GM12874 (cell line): ENCODE results near the gene ZNF689.

Source experiments
- TF ChIP-seq, protein P1 (sequence below): IDR thresholded peaks from 2 replicates; pipeline ENCODE4 v1.5.1; 2011; ENCODE audit warnings: low read depth, mild to moderate bottlenecking, control low read depth, low read length, moderate library complexity; ENCODE audit not compliant: insufficient read depth

Gene ZNF689

DNA sequence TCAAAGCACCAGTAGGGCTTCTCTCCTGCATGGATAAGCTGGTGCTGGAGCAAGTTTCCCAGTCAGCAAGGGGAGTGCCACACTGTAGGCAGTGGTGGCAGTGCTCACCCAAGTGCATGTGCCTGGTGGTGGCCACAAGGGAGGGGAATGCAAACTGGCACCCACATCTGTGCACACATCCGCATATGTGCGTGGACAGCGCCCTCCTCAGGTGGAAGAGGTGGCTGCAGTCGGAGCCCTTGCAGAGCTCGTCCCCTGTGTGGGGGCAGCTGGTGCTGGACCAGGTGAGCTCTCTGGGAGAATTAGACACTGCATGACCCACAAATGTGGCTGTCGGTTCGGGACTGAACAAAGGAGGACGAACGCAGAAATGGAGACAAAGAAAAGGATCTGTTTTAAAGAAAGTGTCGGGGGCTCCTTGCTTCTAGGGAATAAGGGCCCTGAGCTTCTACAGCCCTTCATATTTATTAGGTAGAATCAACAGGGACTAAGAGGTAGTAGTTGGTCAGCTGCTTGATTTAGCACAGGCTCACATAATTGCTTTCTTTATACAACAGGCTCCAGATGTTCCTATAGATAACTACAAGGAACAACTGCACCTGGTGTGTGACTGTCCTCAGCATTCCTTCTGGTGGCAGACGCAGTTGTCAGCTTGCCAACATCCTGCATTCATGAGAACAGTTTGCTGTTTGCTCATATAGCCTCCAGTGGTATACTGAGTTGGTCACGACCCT lies 5.3 kb upstream of the ZNF689 start:
- TF ChIP-seq, protein P1, sequence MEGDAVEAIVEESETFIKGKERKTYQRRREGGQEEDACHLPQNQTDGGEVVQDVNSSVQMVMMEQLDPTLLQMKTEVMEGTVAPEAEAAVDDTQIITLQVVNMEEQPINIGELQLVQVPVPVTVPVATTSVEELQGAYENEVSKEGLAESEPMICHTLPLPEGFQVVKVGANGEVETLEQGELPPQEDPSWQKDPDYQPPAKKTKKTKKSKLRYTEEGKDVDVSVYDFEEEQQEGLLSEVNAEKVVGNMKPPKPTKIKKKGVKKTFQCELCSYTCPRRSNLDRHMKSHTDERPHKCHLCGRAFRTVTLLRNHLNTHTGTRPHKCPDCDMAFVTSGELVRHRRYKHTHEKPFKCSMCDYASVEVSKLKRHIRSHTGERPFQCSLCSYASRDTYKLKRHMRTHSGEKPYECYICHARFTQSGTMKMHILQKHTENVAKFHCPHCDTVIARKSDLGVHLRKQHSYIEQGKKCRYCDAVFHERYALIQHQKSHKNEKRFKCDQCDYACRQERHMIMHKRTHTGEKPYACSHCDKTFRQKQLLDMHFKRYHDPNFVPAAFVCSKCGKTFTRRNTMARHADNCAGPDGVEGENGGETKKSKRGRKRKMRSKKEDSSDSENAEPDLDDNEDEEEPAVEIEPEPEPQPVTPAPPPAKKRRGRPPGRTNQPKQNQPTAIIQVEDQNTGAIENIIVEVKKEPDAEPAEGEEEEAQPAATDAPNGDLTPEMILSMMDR = peak; percentile 84

GRCh38 chr16:30609002-30609925 lies 925 bp downstream of the ZNF689 start:
- TF ChIP-seq, protein P1 = no peak

- TF ChIP-seq, protein P1 = no peak
These were observed 4.2 kb downstream of the ZNF689 start for GRCh38 chr16:30606004-30606403.

DNA sequence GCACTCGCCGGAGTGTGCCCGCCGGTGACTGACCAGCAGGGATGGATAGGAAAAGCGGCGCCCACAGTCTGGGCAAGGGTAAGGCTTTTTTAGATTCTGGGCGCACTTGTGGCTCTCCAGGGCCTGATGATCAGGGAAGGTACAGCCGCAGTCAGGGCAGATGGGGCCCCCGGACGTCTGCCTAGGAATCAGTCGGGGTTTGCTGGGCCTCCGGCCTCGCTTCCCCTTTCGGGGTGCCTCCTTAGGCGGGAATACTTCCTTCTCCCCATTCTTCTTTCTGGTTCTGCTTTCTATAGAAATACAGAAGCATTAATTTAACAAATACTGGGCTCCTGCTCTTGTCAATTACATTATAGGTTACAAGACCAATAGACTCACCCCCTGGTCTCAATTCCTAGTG lies 5.0 kb downstream of the ZNF689 start:
- TF ChIP-seq, protein P1 = no peak

- TF ChIP-seq, protein P1 = no peak
These were observed 5.8 kb downstream of the ZNF689 start for GRCh38 chr16:30604316-30604947.

- TF ChIP-seq, protein P1 = no peak
These were observed 6.3 kb downstream of the ZNF689 start for GRCh38 chr16:30603945-30604315.

DNA sequence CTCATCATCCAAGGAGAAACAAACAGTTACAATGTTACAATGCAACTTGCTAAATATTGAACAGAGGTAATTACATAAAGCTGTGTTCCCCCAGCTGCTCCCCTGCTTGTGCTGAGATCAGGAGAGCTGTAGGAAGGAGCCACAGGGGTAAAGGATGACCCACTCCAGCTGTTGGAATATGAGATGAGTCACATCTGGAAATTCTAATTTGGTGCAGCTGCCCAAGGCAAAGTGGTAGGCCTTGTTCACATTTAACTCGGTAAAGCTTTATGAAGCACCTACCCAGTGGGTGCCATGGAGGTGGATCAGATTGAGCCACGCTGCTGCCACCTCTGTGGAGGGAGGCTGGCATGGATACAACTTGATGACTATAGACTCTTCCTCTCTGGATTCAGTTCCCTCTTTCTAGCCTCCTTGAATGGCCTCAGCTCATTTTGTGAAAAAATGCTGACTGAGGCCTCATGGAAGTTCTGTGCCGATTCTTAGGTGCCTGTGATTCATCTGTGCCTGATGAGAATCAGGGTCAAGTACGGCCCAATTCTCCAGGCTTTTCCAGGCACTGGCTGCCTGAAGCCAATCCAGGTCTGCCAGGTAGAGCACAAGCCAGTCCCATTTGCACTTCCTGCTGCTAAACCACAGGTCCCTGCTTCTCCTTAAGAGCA lies 7.4 kb downstream of the ZNF689 start:
- TF ChIP-seq, protein P1 = no peak
